HG03575 (cell line): ENCODE data around the gene UTP14A.
"Not testable (repeated sequence)": the region's sequence is repeated elsewhere in the genome, so short reads cannot be mapped to it uniquely, and the experiment has no call there.

Experiments used
- ATAC-seq: cut with Tn5 transposase; IDR thresholded peaks from one replicate; pipeline ENCODE4 v1.9.1; 2021; ENCODE audit not compliant: unreplicated experiment, insufficient number of reproducible peaks, low FRiP score; ENCODE audit errors: extremely low read depth

Gene UTP14A

GRCh38 chrX:129905787-129906580 is at the start of gene UTP14A:
TSS of gene UTP14A (plus strand) at chrX:129906164. CDS start at chrX:129906211, 47 bp downstream.
- peak; percentile 66 for ATAC-seq

- not testable (repeated sequence) for ATAC-seq
Measured at GRCh38 chrX:129859134-129859533, 46.8 kb upstream of the UTP14A start.

DNA sequence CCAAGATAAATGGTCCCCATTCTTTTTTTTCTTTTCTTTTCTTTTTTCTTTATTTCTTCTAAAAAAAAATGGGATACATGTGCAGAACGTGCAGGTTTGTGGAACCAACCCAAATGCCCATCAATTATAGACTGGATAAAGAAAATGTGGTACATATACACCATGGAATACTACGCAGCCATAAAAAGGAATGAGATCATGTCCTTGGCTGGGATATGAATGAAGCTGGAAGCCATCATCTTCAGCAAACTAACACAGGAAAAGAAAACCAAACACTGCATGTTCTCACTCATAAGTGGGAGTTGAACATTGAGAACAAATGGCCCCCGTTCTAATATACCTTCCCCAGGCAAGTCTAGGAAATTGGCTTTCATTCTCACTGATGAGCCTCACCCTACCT is 39.6 kb upstream of the UTP14A start:
- ATAC-seq: not testable (repeated sequence)

DNA sequence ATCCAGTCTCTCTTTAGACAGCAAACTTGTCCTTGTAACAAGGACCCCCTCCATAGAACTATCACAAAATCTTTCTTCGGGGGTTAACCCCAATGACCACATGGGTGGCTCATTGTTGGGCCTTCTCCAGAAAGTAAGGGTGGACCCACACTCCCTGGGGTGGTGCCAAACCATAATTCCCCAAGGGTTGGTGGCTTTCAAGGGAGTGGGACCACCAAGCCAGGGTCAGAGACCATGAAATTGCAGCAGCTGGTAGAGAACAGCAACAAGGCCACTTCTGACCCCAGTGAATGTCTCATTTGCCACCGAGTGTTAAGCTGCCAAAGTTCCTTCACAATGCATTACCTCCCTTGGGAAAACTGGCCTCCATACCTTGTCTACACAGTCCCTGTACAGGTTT is 33.4 kb upstream of the UTP14A start:
- ATAC-seq: no peak

GRCh38 chrX:129875669-129876068 is 30.3 kb upstream of the UTP14A start:
- no peak for ATAC-seq

- ATAC-seq: no peak
Measured at GRCh38 chrX:129876771-129877305, 29.1 kb upstream of the UTP14A start.

DNA sequence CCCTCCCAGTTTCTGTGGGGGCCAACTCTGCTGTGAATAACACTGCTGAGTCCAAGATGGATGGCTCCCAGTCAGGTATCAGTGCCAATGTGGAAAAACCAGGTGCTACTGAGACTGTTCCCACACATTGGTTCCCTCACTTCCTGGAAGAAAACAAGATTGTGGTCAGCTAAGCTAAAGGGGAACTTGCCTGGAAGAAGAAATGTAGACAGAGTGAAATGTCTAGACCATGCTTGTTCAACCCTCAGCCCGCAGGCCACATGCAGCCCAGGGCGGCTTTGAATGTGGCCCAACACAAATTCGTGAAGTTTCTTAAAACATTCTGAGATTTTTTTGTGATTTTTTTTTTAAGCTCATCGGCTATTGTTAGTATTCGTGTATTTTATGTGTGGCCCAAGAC is 28.6 kb upstream of the UTP14A start:
- no peak for ATAC-seq

GRCh38 chrX:129900054-129900453 is 5.9 kb upstream of the UTP14A start:
- no peak for ATAC-seq

DNA sequence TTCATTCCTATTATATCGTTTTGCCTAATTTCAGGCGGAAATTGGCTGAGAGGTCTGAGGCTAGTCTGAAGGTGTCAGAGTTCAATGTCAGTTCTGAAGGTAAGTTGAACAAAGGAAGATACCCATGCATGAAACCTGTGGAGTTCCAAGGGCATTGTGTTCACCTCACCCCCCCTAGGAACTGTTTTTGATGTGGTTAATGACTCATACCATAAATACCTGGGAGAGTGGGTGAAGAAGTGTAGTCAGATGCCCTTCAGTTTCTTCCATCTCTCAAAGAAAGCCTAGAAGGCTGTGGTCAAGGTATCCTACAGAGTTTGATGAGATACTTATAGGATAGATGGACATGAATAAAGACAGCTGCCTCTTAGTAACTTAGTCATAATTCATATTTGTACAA is 2.7 kb downstream of the UTP14A start:
- ATAC-seq: no peak

- no peak for ATAC-seq
Measured at GRCh38 chrX:129925305-129926092, 19.5 kb downstream of the UTP14A start.

GRCh38 chrX:129930941-129931410 is 25.0 kb downstream of the UTP14A start:
- no peak for ATAC-seq

- ATAC-seq: no peak
Measured at GRCh38 chrX:129931411-129932015, 25.5 kb downstream of the UTP14A start.

DNA sequence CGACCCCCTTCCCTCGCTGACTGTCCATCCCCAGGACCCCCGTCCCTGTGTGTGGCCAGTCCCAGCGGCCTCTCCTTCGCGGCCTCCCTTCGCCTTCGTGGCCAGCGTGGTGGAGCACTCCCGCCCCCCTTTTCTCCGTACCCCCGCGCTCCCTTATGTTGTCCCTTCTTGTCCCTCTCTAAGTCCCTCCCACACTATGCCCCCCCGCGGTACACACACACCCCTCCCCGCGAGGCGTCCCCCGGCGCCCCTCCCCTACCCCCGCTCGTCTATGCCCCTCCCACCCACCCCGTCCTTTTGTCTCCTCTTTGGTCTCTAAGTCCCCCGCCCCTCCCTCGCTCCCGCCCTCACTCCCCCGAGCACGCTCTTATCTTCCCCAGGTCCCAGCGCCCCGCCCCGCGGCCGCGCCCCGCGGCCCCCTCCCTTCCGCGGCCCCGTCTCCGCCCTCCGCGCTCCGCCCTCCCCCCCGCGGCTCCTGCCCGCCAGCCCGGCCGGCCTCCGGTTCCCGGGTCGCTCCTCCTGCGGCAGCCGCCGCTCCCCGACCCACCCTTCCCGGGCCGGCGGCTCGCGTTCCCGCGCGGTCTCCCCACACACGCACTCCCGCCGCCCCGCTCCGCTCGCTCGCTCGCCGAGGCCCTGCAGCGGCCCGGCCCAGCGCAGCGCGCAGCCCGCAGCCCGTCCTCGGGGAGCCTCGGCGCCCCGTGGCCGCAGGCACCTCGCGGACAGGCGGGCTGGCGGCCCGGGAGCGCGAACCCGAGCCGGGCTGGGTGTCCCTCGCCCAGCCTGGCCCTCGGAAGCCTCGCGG is 26.3 kb downstream of the UTP14A start:
- ATAC-seq: no peak

- no peak for ATAC-seq
Measured at GRCh38 chrX:129932821-129933321, 26.9 kb downstream of the UTP14A start.

- ATAC-seq: no peak
Measured at GRCh38 chrX:129933700-129934099, 27.7 kb downstream of the UTP14A start.

GRCh38 chrX:129934461-129934860 is 28.5 kb downstream of the UTP14A start:
- no peak for ATAC-seq

DNA sequence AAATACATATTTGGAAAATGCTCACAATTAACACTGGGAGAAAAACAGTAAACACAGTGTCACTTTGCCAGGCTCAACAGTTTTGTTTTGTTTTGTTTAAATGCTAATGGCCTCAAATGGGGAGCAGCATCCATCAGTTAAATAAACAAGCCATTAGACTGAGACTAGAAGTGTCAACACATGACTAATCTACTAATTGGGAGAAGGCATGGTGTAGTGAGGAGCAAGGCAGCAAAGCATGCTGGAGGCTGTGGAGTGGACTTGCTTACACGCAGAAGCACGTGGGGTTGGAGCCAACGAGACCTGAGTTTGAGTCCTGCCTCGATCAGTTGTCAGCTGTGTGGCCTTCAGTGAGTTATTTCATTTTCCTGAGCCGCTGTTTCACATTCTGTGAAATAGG is 29.0 kb downstream of the UTP14A start:
- no peak for ATAC-seq

- no peak for ATAC-seq
Measured at GRCh38 chrX:129938081-129938480, 32.1 kb downstream of the UTP14A start.

DNA sequence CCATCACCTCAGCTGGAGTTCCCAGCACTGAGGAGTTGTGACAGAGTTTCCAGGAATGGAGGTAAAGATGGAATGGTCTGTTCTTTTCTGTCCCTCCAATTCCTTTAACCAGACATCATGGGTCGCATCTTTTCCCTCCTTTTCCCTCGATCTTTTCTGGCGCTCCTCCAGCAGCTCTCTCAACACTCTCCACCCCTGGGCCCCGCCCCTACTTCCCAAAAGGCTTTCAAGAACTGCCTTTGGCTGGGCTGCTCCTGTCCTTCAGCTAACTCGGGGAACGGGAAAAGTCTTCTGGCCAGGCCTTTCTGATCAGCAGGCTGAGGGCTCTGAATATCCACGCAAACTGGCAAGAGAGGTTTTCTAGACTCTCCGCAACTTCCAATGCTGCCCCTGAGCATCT is 34.0 kb downstream of the UTP14A start:
- ATAC-seq: no peak
